Measurements from ENCODE around the gene TMEM9B.

Gene TMEM9B

DNA sequence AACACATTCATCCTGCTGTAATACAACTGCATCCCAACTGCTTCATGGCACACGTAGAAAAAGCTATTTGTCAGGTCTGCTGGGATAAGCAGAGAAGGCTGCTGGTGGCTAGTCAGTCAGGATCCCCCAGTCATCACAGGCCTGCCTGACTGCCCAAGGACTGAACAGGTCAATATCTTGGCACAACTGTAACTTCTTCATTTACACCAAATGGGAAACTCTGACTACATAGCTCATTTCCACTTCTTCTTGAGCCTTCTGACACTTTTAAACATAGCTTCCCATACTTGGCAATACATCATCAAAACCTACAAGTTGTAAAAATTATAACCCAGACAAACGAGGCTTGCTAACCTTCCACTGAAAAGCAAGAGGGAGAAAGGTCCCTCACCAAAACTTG lies 2.8 kb downstream of the TMEM9B start:
- no peak for DNase-seq (ENCODE audit: low read depth)
- TF ChIP-seq, protein P1, sequence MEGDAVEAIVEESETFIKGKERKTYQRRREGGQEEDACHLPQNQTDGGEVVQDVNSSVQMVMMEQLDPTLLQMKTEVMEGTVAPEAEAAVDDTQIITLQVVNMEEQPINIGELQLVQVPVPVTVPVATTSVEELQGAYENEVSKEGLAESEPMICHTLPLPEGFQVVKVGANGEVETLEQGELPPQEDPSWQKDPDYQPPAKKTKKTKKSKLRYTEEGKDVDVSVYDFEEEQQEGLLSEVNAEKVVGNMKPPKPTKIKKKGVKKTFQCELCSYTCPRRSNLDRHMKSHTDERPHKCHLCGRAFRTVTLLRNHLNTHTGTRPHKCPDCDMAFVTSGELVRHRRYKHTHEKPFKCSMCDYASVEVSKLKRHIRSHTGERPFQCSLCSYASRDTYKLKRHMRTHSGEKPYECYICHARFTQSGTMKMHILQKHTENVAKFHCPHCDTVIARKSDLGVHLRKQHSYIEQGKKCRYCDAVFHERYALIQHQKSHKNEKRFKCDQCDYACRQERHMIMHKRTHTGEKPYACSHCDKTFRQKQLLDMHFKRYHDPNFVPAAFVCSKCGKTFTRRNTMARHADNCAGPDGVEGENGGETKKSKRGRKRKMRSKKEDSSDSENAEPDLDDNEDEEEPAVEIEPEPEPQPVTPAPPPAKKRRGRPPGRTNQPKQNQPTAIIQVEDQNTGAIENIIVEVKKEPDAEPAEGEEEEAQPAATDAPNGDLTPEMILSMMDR (conservative IDR thresholded peaks at IDR 0.05; ENCODE audit: control insufficient read depth, insufficient read depth, low read depth, low read length), result no peak
- no peak overlapping the region for H3K4me3 ChIP-seq (ENCODE audit: control insufficient read depth, low read depth, low read length)

DNA sequence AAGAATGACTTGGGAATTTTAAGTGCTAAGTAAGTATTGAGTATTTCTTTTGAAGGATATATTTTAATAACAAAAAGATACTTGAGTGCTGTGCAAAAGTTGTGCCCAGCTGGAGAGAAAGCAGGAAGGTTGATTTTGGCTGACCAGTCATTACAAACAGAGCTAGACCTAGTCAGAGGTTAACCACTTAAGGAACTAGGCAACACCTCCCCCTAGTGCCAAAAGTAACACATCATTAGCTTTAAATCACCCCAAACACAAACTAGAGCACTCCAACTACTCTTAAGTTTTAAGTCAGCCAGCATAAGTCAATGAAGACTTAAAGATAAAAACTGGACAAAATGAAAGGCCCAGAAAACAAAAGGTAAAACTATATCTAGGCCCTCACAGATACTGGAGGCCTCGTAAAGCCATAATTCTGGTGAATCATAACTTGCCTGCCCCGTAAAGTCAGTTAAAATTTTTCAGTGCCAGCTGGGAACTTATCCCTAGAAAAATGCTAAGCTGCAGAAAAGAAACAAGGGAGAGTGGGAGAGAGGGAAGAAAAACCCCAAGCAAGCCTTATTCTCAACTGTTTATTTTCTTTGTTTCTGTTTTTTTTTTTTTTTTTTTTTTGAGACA lies 4.6 kb downstream of the TMEM9B start:
- TF ChIP-seq, protein P1 (conservative IDR thresholded peaks at IDR 0.05; ENCODE audit: control insufficient read depth, insufficient read depth, low read depth, low read length), result peak; percentile 68
- peak; percentile 88 for DNase-seq (ENCODE audit: low read depth)
- H3K4me3 ChIP-seq (ENCODE audit: control insufficient read depth, low read depth, low read length), result no peak overlapping the region

DNA sequence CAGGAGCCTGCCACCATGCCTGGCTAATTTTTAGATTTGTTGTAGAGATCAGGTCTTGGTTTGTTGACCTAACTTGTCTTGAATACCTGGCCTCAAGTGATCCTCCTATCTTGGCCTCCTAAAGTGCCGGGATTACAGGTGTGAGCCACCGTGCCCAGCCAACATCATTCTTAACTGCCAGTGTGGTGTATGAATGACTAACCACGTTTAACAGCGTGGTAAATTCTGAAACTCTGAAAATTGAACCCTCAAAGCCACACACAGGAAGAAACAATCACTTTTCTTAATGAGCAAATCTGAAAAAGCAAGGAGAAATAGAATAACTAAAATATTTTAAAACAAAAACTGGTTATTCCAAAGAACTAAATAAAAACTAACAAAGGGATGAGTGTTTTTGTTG lies 7.4 kb downstream of the TMEM9B start:
- DNase-seq (ENCODE audit: low read depth), result no peak
- H3K4me3 ChIP-seq (ENCODE audit: control insufficient read depth, low read depth, low read length), result no peak overlapping the region
- TF ChIP-seq, protein P1 (conservative IDR thresholded peaks at IDR 0.05; ENCODE audit: control insufficient read depth, insufficient read depth, low read depth, low read length), result no peak

DNA sequence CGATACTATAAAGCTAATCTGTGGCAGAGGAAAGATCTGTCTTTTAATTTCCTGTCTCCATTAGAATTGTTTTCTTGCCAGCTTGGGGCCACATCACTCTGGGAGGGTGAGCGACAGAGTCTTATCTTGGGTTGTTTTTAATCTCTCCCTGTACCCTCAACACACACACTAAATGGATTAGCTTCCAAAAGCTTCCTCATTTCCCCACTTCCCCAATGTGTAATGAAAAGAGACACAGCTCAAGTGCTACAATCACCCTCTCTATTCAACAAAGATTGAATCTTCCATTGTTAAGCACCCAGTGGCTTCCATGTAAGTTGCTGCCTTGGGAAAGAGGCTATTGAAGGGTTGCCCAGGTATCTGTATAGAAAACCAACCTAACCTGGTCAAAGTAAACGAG lies 15.4 kb downstream of the TMEM9B start:
- DNase-seq (ENCODE audit: low read depth), result no peak
- TF ChIP-seq, protein P1 (conservative IDR thresholded peaks at IDR 0.05; ENCODE audit: control insufficient read depth, insufficient read depth, low read depth, low read length), result no peak
- H3K4me3 ChIP-seq (ENCODE audit: control insufficient read depth, low read depth, low read length), result no peak overlapping the region

DNA sequence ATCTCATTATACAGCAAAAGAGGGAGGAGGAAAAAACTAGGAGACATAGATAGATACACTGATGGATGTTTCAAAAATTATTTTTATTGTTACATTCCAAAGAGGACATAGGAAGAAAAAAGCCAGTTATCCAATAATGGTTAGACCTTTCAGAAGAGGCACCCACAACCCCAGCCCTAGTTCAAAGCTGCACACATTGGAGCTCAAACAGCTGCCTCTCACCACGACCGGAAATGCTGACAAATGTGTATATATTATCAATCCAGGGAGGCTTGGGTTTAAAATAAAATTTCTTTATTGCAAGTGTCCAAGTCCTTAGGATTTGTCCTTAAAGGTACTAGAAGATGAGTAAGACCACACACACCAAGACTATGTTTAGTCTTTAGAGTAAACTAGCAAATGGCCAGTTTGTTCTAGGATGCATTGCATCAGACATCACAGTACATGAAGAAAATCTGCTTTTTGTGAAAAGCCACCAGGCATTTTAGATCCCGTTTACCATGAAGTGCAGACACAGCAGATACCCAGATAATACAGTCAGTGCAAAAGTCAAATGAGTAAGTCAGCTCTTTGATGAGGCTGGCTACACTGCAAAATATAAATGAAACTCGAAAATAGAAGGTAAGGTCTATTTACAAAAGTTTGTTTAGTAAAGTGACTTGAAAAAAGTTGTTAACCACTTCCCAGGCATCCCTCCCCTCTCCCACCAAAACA lies 16.9 kb downstream of the TMEM9B start:
- TF ChIP-seq, protein P1 (conservative IDR thresholded peaks at IDR 0.05; ENCODE audit: control insufficient read depth, insufficient read depth, low read depth, low read length), result no peak
- no peak overlapping the region for H3K4me3 ChIP-seq (ENCODE audit: control insufficient read depth, low read depth, low read length)
- DNase-seq (ENCODE audit: low read depth), result no peak

DNA sequence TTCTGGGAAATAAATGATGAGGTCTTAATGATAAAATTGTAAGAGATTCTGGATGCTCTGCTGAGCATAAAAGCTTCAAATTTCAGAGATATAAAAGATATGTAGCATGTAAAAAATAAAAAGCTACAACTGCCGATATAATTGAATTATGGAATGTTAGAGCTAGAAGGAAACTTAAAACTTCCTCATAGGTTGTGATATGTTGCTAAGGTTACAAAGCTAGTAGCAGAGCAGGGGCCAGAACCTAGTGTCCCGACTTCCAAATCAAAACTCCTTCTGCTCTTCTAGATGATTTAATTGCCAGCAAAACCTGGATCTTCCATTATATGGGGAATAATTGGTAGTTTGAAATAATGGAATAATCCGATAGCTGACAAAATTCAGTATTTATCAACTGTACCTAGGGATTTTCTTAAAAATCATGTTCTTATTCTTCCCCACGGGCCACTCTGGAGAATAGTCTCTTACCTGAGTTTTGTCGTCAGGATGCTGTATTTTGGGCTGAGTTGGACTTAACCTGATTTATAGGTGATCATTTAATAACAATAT lies 21.6 kb downstream of the TMEM9B start, which contains the start of gene ASCL3:
TSS of gene ASCL3 (minus strand) at position 499 of the 549 bp plus-strand sequence. CDS start 4,855 bp downstream, outside the sequence.
- TF ChIP-seq, protein P1 (conservative IDR thresholded peaks at IDR 0.05; ENCODE audit: control insufficient read depth, insufficient read depth, low read depth, low read length), result no peak
- DNase-seq (ENCODE audit: low read depth), result no peak
- H3K4me3 ChIP-seq (ENCODE audit: control insufficient read depth, low read depth, low read length), result no peak within 1 kb of the TSS
